GM21723 (cell line): ENCODE measurements around the gene MEX3D.
"Not testable (repeated sequence)": the region's sequence is repeated elsewhere in the genome, so short reads cannot be mapped to it uniquely, and the experiment has no call there.

Source experiments
- ATAC-seq: cut with Tn5 transposase; IDR thresholded peaks from one replicate; pipeline ENCODE4 v1.9.1; 2021; ENCODE audit warnings: mild to moderate bottlenecking, moderate library complexity; ENCODE audit not compliant: unreplicated experiment

The MEX3D gene

DNA sequence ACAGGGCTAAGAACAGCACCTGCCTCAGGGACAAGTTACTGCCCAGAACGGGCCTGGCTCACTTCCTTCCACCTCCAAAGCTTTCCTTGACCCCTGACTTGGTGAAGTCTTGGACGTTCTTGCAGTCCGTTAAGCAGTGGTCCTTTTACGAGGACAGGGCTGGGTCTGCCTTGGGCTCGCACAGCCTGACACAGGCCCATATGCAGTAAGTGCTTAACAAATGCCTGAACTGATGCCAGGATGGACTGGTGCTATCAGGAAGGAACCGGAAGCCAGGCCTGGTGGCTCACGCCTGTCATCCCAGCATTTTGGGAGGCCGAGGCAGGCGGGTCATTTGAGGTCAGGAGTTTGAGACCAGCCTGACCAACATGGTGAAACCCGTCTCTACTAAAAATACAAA, 46.1 kb downstream of the MEX3D start:
- no peak for ATAC-seq

DNA sequence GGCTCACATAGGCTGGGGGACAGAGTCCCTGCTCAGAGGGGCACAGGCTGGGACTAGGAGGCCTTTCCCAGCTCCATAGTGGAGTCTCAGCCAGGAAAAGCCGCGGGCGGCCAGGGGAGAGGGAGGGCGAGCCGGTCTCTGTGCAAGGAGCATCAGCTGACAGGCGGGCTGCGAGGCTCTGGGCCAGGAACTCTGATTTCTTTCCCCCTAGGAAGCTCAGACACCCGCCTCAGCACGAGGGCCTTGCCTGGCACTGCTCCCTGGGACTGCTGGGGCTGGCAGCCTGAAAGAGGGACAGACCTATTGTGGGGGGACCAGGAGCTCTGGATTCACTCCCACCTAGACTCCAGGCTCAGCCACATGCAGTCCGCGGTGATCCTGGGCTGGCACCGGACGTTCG, 46.5 kb downstream of the MEX3D start:
- no peak for ATAC-seq

DNA sequence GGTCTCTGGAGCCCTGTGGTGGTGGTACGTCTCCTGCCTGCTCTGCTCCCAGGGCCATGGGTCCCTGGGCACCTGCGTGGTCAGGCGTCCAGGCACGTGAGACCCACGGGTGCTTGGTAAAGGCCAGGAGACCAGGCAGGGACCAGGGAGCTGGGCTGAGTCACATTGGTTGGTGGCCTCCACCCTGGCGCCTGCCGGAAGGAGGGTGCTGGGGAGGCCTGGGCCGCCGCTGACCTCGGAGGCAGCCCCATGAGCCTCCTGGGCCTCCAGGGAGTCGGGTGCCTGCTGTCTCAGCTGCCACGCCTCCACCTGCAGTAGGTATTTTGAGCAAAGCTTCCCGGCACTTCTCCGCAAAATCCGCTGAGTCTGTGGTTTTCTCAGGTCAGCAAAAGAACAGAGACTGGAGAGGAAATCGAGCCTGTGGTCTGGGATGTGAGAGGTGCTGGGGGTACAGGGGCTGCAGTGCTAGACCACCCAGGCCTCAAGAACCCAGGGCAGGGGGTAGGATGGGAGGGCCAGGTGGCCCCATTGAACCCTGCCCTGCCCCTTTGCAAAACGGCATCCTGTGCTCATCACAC, 47.8 kb downstream of the MEX3D start:
- ATAC-seq, result no peak

DNA sequence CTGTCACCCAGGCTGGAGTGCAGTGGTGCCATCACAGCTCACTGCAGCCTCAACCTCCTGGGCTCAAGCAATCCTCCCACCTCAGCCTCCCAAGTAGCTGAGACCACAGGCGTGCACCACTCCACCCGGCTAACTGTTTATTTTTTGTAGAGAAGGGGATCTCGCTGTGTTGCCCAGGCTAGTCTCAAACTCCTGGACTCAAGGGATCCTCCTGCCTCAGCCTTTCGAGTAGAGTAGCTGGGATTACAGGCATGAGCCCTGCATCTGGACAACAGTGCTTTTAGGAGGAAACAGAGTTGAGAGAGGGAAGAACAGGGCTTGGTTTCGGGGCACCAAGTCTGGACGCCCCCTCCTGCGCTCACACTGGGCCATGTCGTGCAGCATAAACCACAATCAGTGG, 48.3 kb downstream of the MEX3D start:
- ATAC-seq, result not testable (repeated sequence)

DNA sequence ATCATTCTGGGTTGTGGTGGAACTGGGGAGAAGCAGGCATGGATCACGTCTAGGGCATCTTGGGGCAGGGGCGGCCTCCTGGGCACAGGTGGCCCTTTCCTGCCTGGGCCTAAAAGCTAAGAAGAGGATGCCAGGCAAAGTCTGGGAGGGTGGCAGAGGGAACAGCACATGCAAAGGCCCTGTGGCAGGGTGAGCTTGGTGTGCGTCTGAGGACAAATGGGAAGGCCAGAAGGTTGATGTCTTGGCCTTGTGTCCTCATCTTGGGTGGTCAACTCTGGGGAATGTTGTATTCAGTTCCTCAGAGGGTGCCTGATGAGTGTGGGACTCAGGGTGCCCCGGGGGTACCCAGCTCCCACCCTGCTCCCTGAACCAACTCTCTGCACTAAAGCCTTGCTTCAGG, 49.7 kb downstream of the MEX3D start:
- no peak for ATAC-seq

DNA sequence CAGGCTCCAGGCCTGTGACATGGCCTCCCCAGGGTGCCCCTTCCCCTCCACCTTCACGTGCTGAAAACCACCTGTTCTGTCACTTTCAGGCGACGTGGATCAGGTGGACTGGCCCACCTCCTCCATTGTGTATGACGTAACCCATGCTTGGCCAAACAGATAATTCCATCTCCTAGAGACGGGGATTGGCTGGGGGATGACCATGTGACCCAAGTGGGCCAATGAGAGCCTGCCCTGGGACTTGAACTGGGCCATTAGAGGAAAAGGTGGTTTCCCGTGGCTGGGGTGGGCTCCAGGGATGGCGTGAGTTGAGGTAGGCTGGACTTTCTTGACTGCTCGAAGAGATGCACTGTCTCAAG, 51.8 kb downstream of the MEX3D start:
- ATAC-seq, result no peak

DNA sequence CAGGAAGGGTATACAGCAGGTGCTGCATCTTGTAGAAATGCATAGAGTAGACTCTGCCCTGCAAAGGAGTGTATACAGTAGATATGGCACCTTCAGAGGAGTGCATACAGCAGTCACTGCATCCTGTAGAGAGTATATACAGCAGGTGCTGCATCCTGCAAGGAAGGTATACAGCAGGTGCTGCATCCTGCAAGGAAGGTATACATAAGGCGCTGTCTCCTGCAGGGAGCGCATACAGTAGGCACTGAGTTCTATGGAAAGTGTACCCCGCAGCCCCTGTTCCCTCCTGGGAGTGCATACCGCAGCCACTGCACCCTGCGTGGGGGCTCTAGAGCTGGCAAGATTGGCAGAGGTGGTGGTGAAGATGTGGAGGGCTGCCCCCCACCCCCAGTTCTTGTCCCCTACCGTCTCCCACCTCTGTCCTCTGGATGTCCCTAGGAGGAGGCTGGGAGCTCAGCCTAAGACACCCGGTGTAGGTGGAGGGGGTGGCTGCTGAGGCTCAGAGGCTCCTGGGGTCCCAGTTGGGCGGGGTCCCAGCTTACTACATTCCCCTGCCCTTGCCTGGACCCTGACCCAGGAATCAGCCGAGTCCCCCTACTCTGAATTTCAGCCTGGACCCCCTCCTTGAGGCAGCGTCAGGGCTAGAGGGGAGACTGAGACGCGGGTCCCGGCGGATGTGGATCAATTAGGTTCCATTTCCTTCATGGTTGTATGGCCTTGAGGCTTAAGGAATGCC, 53.0 kb downstream of the MEX3D start:
- ATAC-seq, result no peak

DNA sequence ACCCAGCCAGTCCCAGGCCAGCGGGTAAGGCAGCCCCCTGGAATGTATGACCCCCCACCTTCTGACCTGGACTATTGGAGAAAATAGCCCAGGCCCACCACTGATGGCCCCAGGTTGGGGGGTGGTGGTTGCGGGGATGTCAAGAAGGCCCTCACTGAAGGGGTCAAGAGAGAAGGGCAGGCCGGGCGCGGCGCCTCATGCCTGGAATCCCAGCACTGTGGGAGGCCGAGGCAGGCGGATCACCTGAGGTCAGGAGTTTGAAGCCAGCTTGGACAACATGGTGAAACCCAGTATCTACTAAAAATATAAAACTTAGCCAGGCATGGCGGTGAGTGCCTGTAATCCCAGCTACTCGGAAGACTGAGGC, 53.8 kb downstream of the MEX3D start:
- no peak for ATAC-seq

DNA sequence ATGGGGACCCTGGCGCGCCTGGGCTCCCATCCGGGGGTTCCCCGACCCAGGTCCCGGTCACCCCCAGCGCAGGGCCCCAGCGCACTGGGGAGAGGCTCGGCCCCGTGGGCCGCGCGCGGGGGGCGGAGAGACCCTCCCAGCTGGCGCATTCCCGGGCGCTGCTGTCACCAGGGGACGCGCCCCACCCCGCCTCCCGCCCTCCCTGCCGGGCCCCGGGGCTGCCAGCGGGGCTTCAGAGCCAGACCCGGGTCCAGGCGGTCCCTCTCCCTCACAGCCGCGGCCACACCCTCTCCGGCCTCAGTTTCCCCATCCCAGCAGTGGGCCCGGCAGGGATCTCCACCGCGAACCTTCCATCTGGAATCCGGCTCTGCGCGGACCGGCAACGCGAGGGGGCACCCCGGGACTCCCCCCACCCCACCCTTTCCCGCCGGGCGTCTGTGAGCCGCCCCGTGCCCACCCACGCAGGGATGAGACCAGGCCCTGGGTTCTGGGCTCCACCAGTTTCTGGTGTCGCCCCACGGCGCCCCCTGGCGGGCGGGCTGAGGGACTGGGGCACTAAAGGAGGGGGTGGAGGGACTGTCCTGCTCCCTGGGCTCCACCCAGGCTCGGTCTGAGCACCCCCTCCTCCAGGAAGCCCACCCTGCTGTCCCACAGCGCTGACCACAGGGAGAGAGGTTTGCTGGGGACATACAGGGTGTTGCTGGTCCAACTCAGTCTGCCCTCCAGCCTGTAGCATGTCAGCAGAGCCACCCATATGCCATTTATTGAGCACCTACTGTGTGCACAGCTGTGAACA, 54.4 kb downstream of the MEX3D start:
- ATAC-seq, result no peak

DNA sequence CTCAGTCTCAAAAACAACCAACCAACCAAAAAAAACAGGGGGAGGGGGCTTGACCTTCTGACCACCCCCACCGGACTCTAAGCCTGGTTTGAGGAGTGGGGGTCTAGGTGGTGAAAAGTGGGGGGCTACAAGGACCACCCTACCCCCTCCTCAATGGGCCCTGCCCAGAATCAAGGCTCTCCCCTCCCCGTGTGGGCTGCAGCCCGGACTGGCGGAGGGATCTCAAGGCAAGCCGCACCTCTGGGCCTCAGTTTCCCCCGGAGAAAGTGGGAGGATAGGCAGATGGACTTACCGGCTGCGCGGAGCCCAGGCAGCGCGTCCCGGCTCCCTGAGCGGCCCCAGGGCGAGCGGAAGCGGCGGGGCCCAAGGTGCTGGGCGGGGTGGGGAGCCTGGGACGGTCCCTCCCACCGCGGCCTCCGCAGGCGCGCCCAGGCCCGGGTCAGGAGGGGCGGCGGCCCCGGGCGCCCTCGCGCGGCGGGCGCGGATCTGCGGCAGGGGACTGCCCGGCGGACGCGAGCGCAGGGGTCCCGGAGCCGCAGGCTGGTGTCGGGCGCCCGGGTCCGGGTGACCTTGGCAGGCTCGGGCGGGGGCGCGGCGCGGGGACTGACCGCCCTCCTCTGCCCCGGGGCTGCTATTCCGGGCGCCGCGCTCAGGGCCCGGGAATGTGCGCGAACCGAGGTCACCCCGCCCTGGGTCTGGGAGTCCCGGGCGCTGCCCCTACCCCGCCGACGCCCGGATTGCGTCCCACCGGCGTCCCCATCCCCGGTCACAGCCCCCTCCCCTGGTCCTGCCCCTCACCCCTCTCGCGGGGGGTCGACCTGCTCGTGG, 55.2 kb downstream of the MEX3D start, which contains the start of gene ADAMTSL5:
ADAMTSL5 (minus strand) TSS at position 349 of the 828 bp plus-strand sequence. CDS start 2,076 bp downstream, outside the sequence.
- ATAC-seq, result no peak

DNA sequence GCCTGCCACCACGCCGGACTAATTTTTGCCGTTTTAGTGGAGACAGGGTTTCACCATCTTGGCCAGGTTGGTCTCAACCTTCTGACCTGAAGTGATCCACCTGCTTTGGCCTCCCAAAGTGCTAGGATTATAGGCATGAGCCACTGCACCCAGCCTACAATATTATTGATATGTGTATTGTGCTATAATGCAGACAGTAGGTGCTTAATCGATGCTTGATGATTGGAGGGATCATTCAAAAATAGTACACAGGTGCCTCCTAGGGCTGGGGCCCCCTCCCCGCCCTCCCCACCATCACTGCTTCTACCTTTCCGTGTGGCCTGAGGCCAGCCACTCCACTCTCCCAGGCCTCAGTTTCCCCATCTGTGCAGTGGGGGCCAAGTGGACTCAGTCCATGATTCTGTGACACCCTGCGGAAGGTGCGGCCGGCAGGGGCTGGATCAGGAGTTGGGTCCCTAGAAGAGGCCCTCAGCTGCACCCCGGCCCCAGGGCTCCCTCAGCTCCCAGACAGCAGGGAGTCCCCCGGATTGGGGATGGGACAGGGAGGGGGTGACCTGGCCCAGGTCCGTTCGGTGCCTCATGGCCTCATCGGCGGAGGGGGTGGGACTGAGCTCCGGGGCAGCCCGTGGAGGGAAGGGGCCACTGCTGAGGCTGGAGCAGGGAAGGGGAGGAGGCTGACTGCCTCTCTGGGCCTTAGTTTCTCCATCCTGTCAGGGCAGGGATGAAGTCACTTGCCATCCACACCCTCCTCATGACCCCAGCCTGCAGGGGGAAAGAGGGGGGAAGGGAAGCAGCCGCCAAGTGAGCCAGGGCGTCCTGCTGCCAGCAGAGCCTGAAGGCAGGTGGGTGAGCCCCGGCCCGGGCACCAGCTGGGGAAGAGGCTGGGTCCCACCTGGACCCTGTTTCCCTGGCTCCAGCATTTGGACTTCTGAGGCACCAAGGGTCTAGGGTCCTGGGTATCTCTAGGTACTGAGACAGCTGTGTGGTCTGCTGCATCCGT, 56.5 kb downstream of the MEX3D start:
- ATAC-seq, result no peak

DNA sequence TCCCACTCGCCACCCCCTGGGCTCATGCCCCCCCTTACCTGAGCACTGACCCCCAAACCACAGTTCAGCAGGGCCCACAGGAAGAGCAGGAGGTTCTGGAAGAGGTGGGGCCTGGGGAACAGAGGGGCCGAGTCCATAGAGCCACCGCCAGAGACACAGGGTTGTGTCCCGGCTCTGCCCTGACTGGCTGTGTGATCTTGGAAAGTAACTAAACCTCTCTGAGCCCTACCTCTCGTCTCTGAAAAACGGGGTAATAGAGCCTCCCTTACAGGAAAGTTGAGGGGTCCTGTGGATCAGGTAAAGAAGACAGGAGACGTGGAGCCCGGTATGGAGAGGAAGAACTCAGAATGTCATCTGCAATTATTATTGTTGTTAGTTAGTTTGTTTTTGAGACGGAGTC, 57.3 kb downstream of the MEX3D start:
- no peak for ATAC-seq

DNA sequence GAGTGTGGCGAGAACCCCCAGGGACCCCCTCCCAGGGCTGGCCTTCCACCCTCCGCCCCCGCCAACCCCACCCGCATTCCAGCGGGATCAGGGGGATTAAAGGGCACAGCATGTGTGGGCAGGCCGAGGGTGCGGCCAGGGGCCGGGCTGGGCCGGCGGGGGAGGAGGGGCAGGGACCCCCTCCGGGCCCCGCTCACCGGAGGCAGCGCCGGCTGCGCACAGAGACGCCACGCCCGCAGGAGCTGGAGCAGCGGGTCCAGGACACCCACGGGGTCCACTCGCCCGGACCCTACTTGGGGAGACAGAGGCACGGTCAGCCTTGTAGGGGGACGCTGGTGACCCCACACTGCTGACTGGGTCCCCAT, 57.7 kb downstream of the MEX3D start:
- ATAC-seq, result no peak

DNA sequence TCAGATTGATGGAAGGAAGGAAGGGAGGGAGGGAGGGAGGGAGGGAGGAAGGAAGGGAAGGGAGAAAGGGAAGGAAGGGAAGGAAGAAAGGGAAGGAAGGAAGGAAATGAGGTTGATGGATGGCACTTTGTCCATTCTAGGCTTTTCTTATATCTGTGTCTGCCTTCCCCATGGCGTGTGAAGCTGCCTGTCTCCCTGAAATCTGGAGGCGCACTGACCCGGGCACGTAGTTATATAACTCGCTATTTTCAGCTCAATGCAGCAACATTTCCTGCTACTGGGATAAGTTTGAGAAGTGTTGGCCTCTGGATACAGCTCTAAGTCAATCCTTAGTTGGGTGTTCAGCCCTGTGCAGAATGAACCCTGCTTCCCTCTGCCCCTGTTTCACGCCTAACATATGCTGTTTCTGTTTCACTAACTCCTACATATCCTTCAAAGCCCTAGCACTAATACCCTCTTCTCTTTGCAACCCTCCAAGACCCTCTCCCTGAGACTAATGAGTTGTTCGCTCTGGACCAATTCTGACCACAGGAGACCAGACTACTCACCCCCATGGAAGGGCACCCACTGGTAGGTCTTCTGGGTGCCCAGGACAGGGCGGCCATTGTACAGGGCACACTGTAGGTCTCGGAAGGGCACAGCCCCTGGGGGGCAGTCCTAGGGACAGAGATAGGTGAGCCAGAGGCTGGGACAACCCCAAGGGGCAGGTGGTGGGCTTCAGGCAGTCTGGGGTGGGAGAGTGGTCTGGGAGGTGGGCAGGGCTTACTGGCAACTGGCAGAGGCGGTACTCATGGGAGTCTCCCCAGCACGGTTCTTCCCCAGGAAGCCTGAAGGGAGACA, 58.3 kb downstream of the MEX3D start:
- ATAC-seq, result no peak

DNA sequence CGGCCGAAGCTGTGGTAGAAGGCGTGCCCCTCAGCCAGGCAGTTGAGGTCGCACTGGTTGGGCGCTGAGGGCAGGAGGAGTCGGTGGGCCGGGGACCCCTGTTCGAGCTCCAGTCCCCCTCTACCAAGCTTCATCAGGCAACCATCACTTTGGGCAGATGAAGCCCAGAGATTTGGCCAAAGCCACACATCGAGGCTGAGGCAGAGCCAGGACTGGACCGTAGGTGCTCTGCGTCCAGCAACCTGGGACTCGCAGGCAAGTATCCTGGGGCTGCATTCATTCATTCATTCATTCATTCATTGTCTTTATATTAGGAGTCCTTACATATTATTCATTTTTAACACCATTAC, 59.6 kb downstream of the MEX3D start:
- no peak for ATAC-seq

DNA sequence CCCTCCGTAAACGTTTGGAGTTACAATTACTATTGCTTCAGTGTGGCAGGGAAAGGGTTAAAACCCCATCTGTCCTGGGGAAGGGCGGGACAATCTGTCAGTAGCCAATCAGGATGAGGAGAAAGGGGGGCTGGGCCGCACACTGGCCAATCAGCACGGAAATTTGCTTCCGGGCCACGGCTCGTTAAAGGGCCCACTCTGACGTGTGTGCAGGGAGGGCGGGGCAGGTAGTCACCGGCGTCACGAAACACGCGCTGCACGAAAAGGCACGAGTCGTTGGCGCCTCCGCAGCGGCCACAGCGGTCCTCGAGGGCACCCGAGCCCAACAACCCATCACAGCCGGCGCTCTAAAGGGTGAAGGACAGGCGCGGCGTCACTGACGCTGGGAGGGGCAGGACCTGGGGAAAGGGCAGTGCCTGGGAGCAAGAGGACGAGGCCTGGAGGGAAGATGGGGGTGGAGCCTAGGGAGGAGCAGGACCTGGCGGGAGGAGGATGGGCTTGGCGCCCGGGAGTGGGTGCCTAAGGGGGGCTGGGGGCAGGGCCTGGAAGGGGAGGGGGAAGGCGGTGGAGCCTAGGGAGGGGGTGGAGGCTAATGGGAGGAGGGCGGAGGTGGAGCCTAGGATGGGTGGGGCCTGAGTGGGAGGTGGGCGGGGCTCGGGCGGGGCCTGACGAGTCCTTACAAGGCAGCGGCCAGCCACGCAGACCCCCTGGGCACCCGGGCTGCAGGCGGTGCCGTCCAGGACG, 60.2 kb downstream of the MEX3D start:
- ATAC-seq, result no peak

DNA sequence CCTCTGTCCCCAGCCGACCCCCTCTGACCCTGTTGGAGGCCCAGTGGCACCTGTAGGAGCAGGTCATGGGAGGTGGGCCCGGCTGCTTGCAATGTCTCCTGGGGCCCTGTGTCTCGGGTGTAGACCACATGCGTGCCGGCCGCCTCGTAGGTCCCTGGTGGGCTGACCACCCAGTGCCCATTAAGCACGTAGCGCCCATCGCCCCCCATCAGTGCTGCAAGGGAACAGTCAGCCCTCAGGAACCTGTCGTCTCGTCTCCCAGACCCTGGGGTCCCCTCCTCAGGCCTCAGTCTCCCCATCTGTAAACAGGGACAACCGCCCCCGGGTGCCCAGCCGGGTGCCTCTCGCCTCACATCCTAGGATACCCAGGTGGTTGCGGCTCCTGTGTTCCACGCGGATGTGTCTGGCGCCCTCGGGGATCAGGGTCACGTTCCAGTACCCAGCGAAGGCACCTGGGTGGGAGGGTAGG, 60.9 kb downstream of the MEX3D start:
- no peak for ATAC-seq
